LHCN-M2 (cell line): Measurements from ENCODE around the gene AMFR. TPM values are rescaled to one million over a fixed set of nuclear protein-coding genes. Genes with fewer than 3 reads are reported as not detected.

Experiments
- DNase-seq: peaks from one replicate; pipeline ENCODE4 v3.0.0-alpha.2; 2012; ENCODE audit warnings: low read depth
- polyA plus RNA-seq: library from polyadenylated mRNA; unstranded; fragments of >200 nt; gene quantifications from one replicate; pipeline ENCODE4 v1.2.1, GENCODE V29; 2012; ENCODE audit warnings: missing spikeins
- total RNA-seq: library from RNA; depleted of rRNA; stranded (reverse); fragments of >200 nt; gene quantifications from 2 replicates; pipeline ENCODE4 v1.2.3, GENCODE V29; 2014; rRNA removed

The AMFR gene
- 132 and 134 TPM in 2 replicates for total RNA-seq
- 69.8 TPM for polyA plus RNA-seq

- DNase-seq = peak; percentile 78
These were observed at the start of gene AMFR for GRCh38 chr16:56425439-56425832. Gene AMFR, minus strand, starts transcription at chr16:56425545. Its CDS starts 218 bp downstream, at chr16:56425327.

- DNase-seq = no peak
These were observed 45.3 kb upstream of the AMFR start for GRCh38 chr16:56470666-56471065.

- no peak for DNase-seq
These were observed 44.9 kb upstream of the AMFR start for GRCh38 chr16:56470232-56470631.

- DNase-seq = no peak
These were observed 44.4 kb upstream of the AMFR start for GRCh38 chr16:56469748-56470147.

- DNase-seq = no peak
These were observed 43.5 kb upstream of the AMFR start for GRCh38 chr16:56468800-56469199.

GRCh38 chr16:56466344-56466743, 41.0 kb upstream of the AMFR start:
- DNase-seq = no peak

GRCh38 chr16:56463153-56463552, 37.8 kb upstream of the AMFR start:
- DNase-seq = no peak

GRCh38 chr16:56462064-56462796, 36.9 kb upstream of the AMFR start:
- DNase-seq = no peak

- no peak for DNase-seq
These were observed 34.8 kb upstream of the AMFR start for GRCh38 chr16:56460101-56460500.

GRCh38 chr16:56457927-56458470, 32.7 kb upstream of the AMFR start:
- no peak for DNase-seq

- DNase-seq = peak; percentile 48
These were observed 26.7 kb upstream of the AMFR start for GRCh38 chr16:56451753-56452689.

GRCh38 chr16:56450986-56451752, 25.8 kb upstream of the AMFR start, which contains the start of the genes NUDT21 and OGFOD1:
Gene NUDT21, minus strand, starts transcription at chr16:56451332. Its CDS starts 130 bp downstream, at chr16:56451202.
Gene OGFOD1, plus strand, starts transcription at chr16:56451554. Its CDS starts 59 bp downstream, at chr16:56451613.
- peak; percentile 97 for DNase-seq

GRCh38 chr16:56450275-56450985, 25.1 kb upstream of the AMFR start:
- DNase-seq = peak; percentile 19

- no peak for DNase-seq
These were observed 22.7 kb upstream of the AMFR start for GRCh38 chr16:56448005-56448404.

- DNase-seq = no peak
These were observed 21.9 kb upstream of the AMFR start for GRCh38 chr16:56447286-56447685.

GRCh38 chr16:56438038-56438437, 12.7 kb upstream of the AMFR start:
- DNase-seq = no peak

- no peak for DNase-seq
These were observed 10.9 kb upstream of the AMFR start for GRCh38 chr16:56436258-56436657.

- no peak for DNase-seq
These were observed 2.7 kb upstream of the AMFR start for GRCh38 chr16:56428091-56428490.

- DNase-seq = no peak
These were observed 1.2 kb upstream of the AMFR start for GRCh38 chr16:56426585-56426984.

GRCh38 chr16:56424791-56425438, 430 bp downstream of the AMFR start:
- DNase-seq = peak; percentile 11
